WTC11 (cell line): ENCODE results near the gene ABCC11.

Experiments used
- ATF1 ChIP-seq: sonication (generic); formaldehyde crosslinking; IDR thresholded peaks from 2 replicates; pipeline ENCODE4 v1.8.1; 2023; ENCODE audit warnings: mild to moderate bottlenecking, moderate library complexity, missing genetic modification reagents
- E2F1 ChIP-seq: sonication (generic); formaldehyde crosslinking; IDR thresholded peaks from 2 replicates; pipeline ENCODE4 v1.8.0; 2022; ENCODE audit warnings: mild to moderate bottlenecking, missing genetic modification reagents
- GABPB1 ChIP-seq: sonication (generic); formaldehyde crosslinking; IDR thresholded peaks from 2 replicates; pipeline ENCODE4 v1.8.1; 2023; ENCODE audit warnings: mild to moderate bottlenecking, missing genetic modification reagents
- KAT7 ChIP-seq: sonication (generic); formaldehyde crosslinking; IDR thresholded peaks from 2 replicates; pipeline ENCODE4 v1.8.1; 2023; ENCODE audit warnings: missing genetic modification reagents, mild to moderate bottlenecking, borderline replicate concordance
- ZNF317 ChIP-seq: sonication (generic); formaldehyde crosslinking; IDR thresholded peaks from 2 replicates; pipeline ENCODE4 v1.8.1; 2023; ENCODE audit warnings: low read depth, mild to moderate bottlenecking, moderate library complexity, missing genetic modification reagents, borderline replicate concordance
- ZNF512 ChIP-seq: sonication (generic); formaldehyde crosslinking; IDR thresholded peaks from 2 replicates; pipeline ENCODE4 v1.8.1; 2022; ENCODE audit warnings: missing genetic modification reagents, borderline replicate concordance
- TF ChIP-seq, protein P1 (sequence below): fragments of 200-600 bp; IDR thresholded peaks from 2 replicates; pipeline ENCODE4 v1.8.0; 2022; ENCODE audit warnings: antibody characterized with exemption
- TF ChIP-seq, protein P2 (sequence below): sonication (generic); formaldehyde crosslinking; IDR thresholded peaks from 2 replicates; pipeline ENCODE4 v1.8.0; 2022; ENCODE audit warnings: mild to moderate bottlenecking, missing genetic modification reagents
- TF ChIP-seq, protein P3 (sequence below): sonication (generic); formaldehyde crosslinking; IDR thresholded peaks from 2 replicates; pipeline ENCODE4 v1.8.0; 2022; ENCODE audit warnings: mild to moderate bottlenecking, missing genetic modification reagents

DNA sequence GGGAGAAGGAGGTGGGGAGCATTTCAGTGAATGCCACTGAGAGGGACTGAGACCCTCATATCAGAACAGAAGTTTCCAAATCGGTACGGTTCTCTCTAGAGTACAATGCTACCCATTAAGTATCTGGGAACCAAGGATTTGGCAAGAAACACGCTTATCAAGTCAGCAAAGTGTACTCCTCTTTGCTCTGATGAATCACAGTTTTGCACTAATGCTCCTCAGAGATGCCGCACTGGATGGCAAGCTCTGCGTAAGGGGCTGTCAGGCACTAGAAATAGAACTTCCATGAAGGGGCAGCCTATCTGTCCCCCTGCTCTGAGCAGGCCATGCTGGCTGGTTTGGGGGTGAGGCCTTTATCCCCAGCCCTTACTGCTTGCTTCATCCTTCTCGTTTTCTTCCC is 86.8 kb downstream of the ABCC11 start:
- TF ChIP-seq ZNF317 (CRISPR knock-in tag) (no peak), GABPB1 (CRISPR knock-in tag) (no peak), KAT7 (CRISPR knock-in tag) (no peak), ZNF512 (no peak), ATF1 (CRISPR knock-in tag) (no peak), E2F1 (no peak)
- TF ChIP-seq, protein P1, sequence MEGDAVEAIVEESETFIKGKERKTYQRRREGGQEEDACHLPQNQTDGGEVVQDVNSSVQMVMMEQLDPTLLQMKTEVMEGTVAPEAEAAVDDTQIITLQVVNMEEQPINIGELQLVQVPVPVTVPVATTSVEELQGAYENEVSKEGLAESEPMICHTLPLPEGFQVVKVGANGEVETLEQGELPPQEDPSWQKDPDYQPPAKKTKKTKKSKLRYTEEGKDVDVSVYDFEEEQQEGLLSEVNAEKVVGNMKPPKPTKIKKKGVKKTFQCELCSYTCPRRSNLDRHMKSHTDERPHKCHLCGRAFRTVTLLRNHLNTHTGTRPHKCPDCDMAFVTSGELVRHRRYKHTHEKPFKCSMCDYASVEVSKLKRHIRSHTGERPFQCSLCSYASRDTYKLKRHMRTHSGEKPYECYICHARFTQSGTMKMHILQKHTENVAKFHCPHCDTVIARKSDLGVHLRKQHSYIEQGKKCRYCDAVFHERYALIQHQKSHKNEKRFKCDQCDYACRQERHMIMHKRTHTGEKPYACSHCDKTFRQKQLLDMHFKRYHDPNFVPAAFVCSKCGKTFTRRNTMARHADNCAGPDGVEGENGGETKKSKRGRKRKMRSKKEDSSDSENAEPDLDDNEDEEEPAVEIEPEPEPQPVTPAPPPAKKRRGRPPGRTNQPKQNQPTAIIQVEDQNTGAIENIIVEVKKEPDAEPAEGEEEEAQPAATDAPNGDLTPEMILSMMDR, result no peak
- TF ChIP-seq, protein P2, sequence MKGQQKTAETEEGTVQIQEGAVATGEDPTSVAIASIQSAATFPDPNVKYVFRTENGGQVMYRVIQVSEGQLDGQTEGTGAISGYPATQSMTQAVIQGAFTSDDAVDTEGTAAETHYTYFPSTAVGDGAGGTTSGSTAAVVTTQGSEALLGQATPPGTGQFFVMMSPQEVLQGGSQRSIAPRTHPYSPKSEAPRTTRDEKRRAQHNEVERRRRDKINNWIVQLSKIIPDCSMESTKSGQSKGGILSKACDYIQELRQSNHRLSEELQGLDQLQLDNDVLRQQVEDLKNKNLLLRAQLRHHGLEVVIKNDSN (CRISPR knock-in tag), result no peak
- TF ChIP-seq, protein P3, sequence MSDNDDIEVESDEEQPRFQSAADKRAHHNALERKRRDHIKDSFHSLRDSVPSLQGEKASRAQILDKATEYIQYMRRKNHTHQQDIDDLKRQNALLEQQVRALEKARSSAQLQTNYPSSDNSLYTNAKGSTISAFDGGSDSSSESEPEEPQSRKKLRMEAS, result no peak
